Activated CD4-positive, alpha-beta T cell treated with anti-CD3 and anti-CD28 coated beads, Interleukin-2, amount 10 ng/mL, durations not matched to agents 7 days and 5 days (primary cell): Measurements from ENCODE around the gene LYPD4. TPM values are rescaled to one million over a fixed set of nuclear protein-coding genes. Genes with fewer than 3 reads are reported as not detected.
"Not testable (repeated sequence)": the region's sequence is repeated elsewhere in the genome, so short reads cannot be mapped to it uniquely, and the experiment has no call there.

Source experiments
- CTCF ChIA-PET: fragments of 350-600 bp; sonication (Branson Sonifier 250); formaldehyde crosslinking; loops from one replicate; lab custom pipeline; 2021; ENCODE audit warnings: antibody characterized with exemption; lab: Charles Lee
- POLR2A ChIA-PET: fragments of 350-600 bp; sonication (Branson Sonifier 250); formaldehyde crosslinking; loops from one replicate; lab custom pipeline; 2021; ENCODE audit warnings: antibody characterized with exemption; lab: Charles Lee
- DNase-seq: peaks from one replicate; pipeline ENCODE4 v3.0.0-alpha.2; 2020
- H3K27ac Mint-ChIP-seq: one replicate; pipeline ENCODE4 v1.8.0; 2021; ENCODE audit warnings: mild to moderate bottlenecking, moderate library complexity, mixed read lengths
- H3K27me3 Mint-ChIP-seq: one replicate; pipeline ENCODE4 v1.8.0; 2021; ENCODE audit warnings: mixed read lengths
- H3K36me3 Mint-ChIP-seq: one replicate; pipeline ENCODE4 v1.8.0; 2021; ENCODE audit warnings: low read depth, mixed read lengths
- H3K4me1 Mint-ChIP-seq: one replicate; pipeline ENCODE4 v1.8.0; 2021; ENCODE audit warnings: mixed read lengths
- H3K4me3 Mint-ChIP-seq: one replicate; pipeline ENCODE4 v1.8.0; 2021; ENCODE audit warnings: mild to moderate bottlenecking, moderate library complexity, mixed read lengths
- H3K9me3 Mint-ChIP-seq: one replicate; pipeline ENCODE4 v1.8.0; 2021; ENCODE audit warnings: mixed read lengths
- microRNA-seq: library from miRNA; unstranded; fragments of <30 nt; microRNA quantifications from one replicate; pipeline ENCODE4 v1.2.0, GENCODE V29; 2021; ENCODE audit warnings: borderline microRNAs expressed, borderline replicate concordance
- total RNA-seq, 2 experiments: library from RNA; stranded (reverse); gene quantifications; one replicate each; pipeline ENCODE4 v1.2.3, GENCODE V29; 2021

The LYPD4 gene
- total RNA-seq, 2 experiments from 2014 or later = not detected

GRCh38 chr19:41789053-41789452 is 55.4 kb downstream of the LYPD4 start:
- Mint-ChIP-seq H3K27me3 (peaks cover 51% of the 10 kb centered on the region), H3K4me1 (peaks cover 17% of the 10 kb centered on the region)
- DNase-seq, POLR2A ChIA-PET, CTCF ChIA-PET, H3K36me3 Mint-ChIP-seq, H3K9me3 Mint-ChIP-seq, H3K27ac Mint-ChIP-seq, H3K4me3 Mint-ChIP-seq: not testable (repeated sequence)

GRCh38 chr19:41788518-41788917 is 56.0 kb downstream of the LYPD4 start:
- H3K36me3 Mint-ChIP-seq, H3K9me3 Mint-ChIP-seq, DNase-seq, POLR2A ChIA-PET, CTCF ChIA-PET, H3K4me3 Mint-ChIP-seq, H3K27ac Mint-ChIP-seq: not testable (repeated sequence)
- peaks cover 53% of the 10 kb centered on the region for H3K27me3 Mint-ChIP-seq
- peaks cover 17% of the 10 kb centered on the region for H3K4me1 Mint-ChIP-seq

Small RNAs within 50 kb of the gene (microRNA-seq; reads per million reads assigned to microRNA genes)
- not detected for gene MIR6797

Other genes starting within 250 kb of the LYPD4 start
- gene CEACAM4, start 217.6 kb downstream of the LYPD4 start, total RNA-seq = not detected
- gene CEACAM7, start 156.4 kb downstream of the LYPD4 start, total RNA-seq = not detected
- not detected for gene CEACAM5, start 136.1 kb downstream of the LYPD4 start, total RNA-seq
- gene CEACAM6, start 89.2 kb downstream of the LYPD4 start, total RNA-seq = not detected
- not detected for gene CEACAM3, start 48.1 kb downstream of the LYPD4 start, total RNA-seq
- gene DMRTC2, start 359 bp upstream of the LYPD4 start, total RNA-seq = not detected
- 1,000 to 10,000 TPM; 2,679 to 3,011 TPM for gene RPS19, start 15.6 kb upstream of the LYPD4 start, total RNA-seq
- gene CD79A, start 32.6 kb upstream of the LYPD4 start, total RNA-seq = 1 to 10 TPM; 2.9 to 4.7 TPM
- gene ARHGEF1, start 38.5 kb upstream of the LYPD4 start, total RNA-seq = 100 to 1,000 TPM; 663 to 761 TPM
- gene ERFL, start 83.8 kb upstream of the LYPD4 start, total RNA-seq = 1 to 10 TPM; 1.5 to 1.6 TPM
- gene RABAC1, start 114.6 kb upstream of the LYPD4 start, total RNA-seq = 10 to 100 TPM; 67.4 to 74.0 TPM
- 1 to 10 TPM; 1.9 to 2.0 TPM for gene ATP1A3, start 149.5 kb upstream of the LYPD4 start, total RNA-seq
- gene GRIK5, start 225.5 kb upstream of the LYPD4 start, total RNA-seq = under 1 TPM; 0.65 to 0.79 TPM
- 10 to 100 TPM; 14.1 to 15.8 TPM for gene ZNF574, start 231.5 kb upstream of the LYPD4 start, total RNA-seq